CD4-positive, CD25-positive, alpha-beta regulatory T cell (primary cell): ENCODE results near the gene HACD3. TPM values are rescaled to one million over a fixed set of nuclear protein-coding genes. Genes with fewer than 3 reads are reported as not detected.

Source experiments
- ATAC-seq, 2 donors: fragments of 150-1000 bp; cut with Tn5 transposase; one replicate each; pipeline ENCODE4 v1.10.0; 2021; ENCODE audit warnings: low read depth in 2 of 2, moderate number of reproducible peaks in 2 of 2, moderate library complexity in 1 of 2
- DNase-seq, 3 donors: peaks; one replicate each; pipeline versions ENCODE4 v3.0.0 to v3.0.0-alpha.2; 2012 to 2022; ENCODE audit warnings: mixed read lengths in 1 of 3
- H3K27ac ChIP-seq: one replicate; pipeline ENCODE4 v1.7.0; 2013; ENCODE audit warnings: mild to moderate bottlenecking, low read length; ENCODE audit not compliant: insufficient read depth, poor library complexity, severe bottlenecking
- H3K27me3 ChIP-seq: one replicate; pipeline ENCODE4 v1.7.0; 2013; ENCODE audit warnings: low read length; ENCODE audit not compliant: control insufficient read depth, insufficient read depth
- H3K36me3 ChIP-seq: one replicate; pipeline ENCODE4 v1.7.0; 2013; ENCODE audit warnings: mild to moderate bottlenecking, low read length, moderate library complexity; ENCODE audit not compliant: control insufficient read depth, insufficient read depth
- H3K4me1 ChIP-seq: 2 replicates; pipeline ENCODE4 v1.7.0; 2013; ENCODE audit warnings: mild to moderate bottlenecking, low read length; ENCODE audit not compliant: insufficient read depth, control insufficient read depth, poor library complexity, severe bottlenecking
- H3K4me3 ChIP-seq: one replicate; pipeline ENCODE4 v1.7.0; 2013; ENCODE audit warnings: low read depth, mild to moderate bottlenecking, low read length, moderate library complexity
- H3K9me3 ChIP-seq, 2 experiments: 1 replicate in 1 of 2; 2 replicates in 1 of 2; pipeline ENCODE4 v1.7.0; 2013; ENCODE audit warnings: low read length in 2 of 2, mild to moderate bottlenecking in 1 of 2, moderate library complexity in 1 of 2; ENCODE audit not compliant: control insufficient read depth in 2 of 2
- H3K27ac Mint-ChIP-seq, 3 donors: one replicate each; pipeline ENCODE4 v1.8.0; 2020 to 2022; ENCODE audit warnings: mild to moderate bottlenecking in 3 of 3, mixed read lengths in 3 of 3, moderate library complexity in 2 of 3
- H3K27me3 Mint-ChIP-seq: one replicate; pipeline ENCODE4 v1.8.0; 2022; ENCODE audit warnings: mild to moderate bottlenecking, mixed read lengths
- H3K36me3 Mint-ChIP-seq: one replicate; pipeline ENCODE4 v1.8.0; 2020; ENCODE audit warnings: mixed read lengths
- H3K4me1 Mint-ChIP-seq, 4 donors: one replicate each; pipeline ENCODE4 v1.8.0; 2020 to 2022; ENCODE audit warnings: mixed read lengths in 4 of 4, mild to moderate bottlenecking in 1 of 4
- H3K4me3 Mint-ChIP-seq, 4 donors: one replicate each; pipeline ENCODE4 v1.8.0; 2020 to 2022; ENCODE audit warnings: mild to moderate bottlenecking in 4 of 4, mixed read lengths in 4 of 4, moderate library complexity in 3 of 4
- H3K9me3 Mint-ChIP-seq, 7 donors: one replicate each; pipeline ENCODE4 v1.8.0; 2020 to 2022; ENCODE audit warnings: mixed read lengths in 7 of 7, mild to moderate bottlenecking in 3 of 7, moderate library complexity in 2 of 7
- polyA plus RNA-seq, 4 donors: library from polyadenylated mRNA; unstranded; fragments of 300-500 nt; fragmentation: Illumina TruSeq; gene quantifications; one replicate each; pipeline ENCODE4 v1.2.3, GENCODE V29; 2021
- total RNA-seq: library from RNA; stranded (reverse); gene quantifications from one replicate; pipeline ENCODE4 v1.2.3, GENCODE V29; 2022

The HACD3 gene
- total and polyA plus RNA-seq, 5 donors from 2014 or later, result 16.5 to 43.8 (median 36.0) TPM

DNA sequence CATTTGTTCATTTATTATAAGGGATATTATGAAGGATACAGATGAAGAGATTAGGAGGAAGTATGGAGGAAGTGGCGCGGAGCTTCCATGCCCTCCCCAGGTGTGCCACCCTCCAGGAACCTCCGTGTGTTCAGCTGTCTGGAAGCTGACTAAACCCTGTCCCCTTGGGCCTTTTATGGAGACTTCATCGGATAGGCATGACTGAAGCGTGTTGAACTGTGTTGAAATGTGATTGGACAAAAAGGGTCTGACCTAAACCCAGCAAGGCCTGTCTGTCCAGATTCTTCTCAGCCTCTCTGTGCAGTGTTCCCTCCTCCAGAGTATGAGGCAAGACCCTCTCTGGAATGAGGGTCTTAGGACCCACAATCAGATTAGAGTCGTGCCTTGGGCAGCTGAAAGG lies 31.7 kb downstream of the HACD3 start:
- H3K4me1 Mint-ChIP-seq, result peaks cover 0 to 1% (median 0%) of the 10 kb centered on the region in 4 donors
- Histone ChIP-seq H3K4me3 (no peak overlapping the region), H3K9me3 (no peaks in the 10 kb centered on the region), H3K27me3 (no peaks in the 10 kb centered on the region), H3K36me3 (peaks cover 44% of the 10 kb centered on the region), H3K27ac (no peak overlapping the region), H3K4me1 (no peaks in the 10 kb centered on the region)
- H3K27me3 Mint-ChIP-seq, result no peaks in the 10 kb centered on the region
- peaks cover 0 to 4% (median 0%) of the 10 kb centered on the region in 7 donors for H3K9me3 Mint-ChIP-seq
- peaks cover 59% of the 10 kb centered on the region for H3K36me3 Mint-ChIP-seq
- no peak overlapping the region for H3K27ac Mint-ChIP-seq
- no peak overlapping the region for H3K4me3 Mint-ChIP-seq
- DNase-seq (no peak), ATAC-seq (no peak)

DNA sequence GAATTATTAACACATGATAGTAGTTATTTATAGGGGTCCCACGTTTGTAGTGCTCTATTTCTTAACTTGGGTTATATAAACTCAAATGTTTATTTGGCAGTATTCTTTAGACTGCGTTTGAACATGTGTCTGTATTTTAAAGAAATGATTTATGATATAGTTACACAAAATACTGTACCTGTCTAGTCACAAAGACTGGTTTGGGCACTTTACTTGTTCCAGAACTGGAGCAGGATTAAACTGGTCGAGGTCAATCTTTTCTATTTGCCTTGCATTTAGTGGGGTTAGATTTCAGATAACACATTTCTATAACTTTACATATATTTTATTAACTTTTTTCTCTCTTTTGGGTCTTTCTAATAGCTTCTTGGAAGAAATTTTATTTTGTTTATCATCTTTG lies 39.5 kb downstream of the HACD3 start:
- no peaks in the 10 kb centered on the region for H3K27me3 ChIP-seq
- no peak overlapping the region for H3K4me3 ChIP-seq
- H3K9me3 Mint-ChIP-seq, result peaks cover 0 to 1% (median 0%) of the 10 kb centered on the region in 7 donors
- no peaks in the 10 kb centered on the region for H3K27me3 Mint-ChIP-seq
- no peak overlapping the region for H3K4me3 Mint-ChIP-seq
- H3K36me3 ChIP-seq, result peaks cover 45% of the 10 kb centered on the region
- H3K9me3 ChIP-seq, result no peaks in the 10 kb centered on the region
- H3K4me1 Mint-ChIP-seq, result no peaks in the 10 kb centered on the region
- H3K4me1 ChIP-seq, result no peaks in the 10 kb centered on the region
- ATAC-seq, result no peak
- no peak overlapping the region for H3K27ac ChIP-seq
- H3K27ac Mint-ChIP-seq, result peak overlapping the region in 1 of 3 donors; percentile 1
- no peak for DNase-seq
- H3K36me3 Mint-ChIP-seq, result peaks cover 27% of the 10 kb centered on the region

DNA sequence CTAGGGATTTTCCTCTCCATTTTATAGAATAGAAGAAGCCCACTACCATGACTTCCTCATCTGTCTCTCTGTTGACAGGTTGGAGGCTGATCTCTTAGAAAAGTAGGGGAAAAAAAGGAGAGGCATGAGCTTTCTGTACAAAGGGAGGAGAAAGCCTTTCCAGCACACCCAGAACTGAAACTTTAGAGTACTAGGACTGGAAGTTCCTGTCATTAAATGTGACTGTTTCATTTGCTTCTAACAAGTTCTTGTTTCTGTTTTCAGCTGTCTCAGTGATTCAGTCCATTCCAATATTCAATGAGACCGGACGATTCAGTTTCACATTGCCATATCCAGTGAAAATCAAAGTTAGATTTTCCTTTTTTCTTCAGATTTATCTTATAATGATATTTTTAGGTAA lies 41.7 kb downstream of the HACD3 start:
- H3K9me3 Mint-ChIP-seq, result no peaks in the 10 kb centered on the region
- no peak overlapping the region for H3K4me3 ChIP-seq
- H3K27ac ChIP-seq, result no peak overlapping the region
- peaks cover 20% of the 10 kb centered on the region for H3K36me3 Mint-ChIP-seq
- ATAC-seq (no peak), DNase-seq (no peak)
- peaks cover 0 to 2% (median 0%) of the 10 kb centered on the region in 4 donors for H3K4me1 Mint-ChIP-seq
- no peaks in the 10 kb centered on the region for H3K9me3 ChIP-seq
- H3K4me3 Mint-ChIP-seq, result no peak overlapping the region
- no peaks in the 10 kb centered on the region for H3K27me3 Mint-ChIP-seq
- H3K36me3 ChIP-seq, result peaks cover 46% of the 10 kb centered on the region
- no peaks in the 10 kb centered on the region for H3K4me1 ChIP-seq
- peak overlapping the region in 1 of 3 donors; percentile 7 for H3K27ac Mint-ChIP-seq
- H3K27me3 ChIP-seq, result no peaks in the 10 kb centered on the region

DNA sequence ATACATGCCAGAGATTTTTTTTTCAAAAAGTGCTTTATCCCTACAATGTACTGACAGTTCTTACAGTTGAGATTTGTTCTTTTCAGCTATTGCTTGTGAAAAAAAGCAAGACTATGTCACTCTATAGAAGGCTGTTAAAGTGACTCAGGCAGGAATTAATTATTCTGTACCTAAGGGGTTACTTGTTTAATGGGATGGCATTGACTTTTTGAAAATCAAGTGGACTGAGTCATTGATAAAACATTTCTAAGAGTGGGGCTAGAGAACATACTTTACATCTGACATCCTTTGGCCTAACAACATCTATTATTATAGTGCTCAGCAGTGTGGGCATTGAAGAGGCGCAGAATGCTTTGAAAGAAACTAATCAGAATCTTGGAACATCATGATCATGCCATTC lies 46.4 kb downstream of the HACD3 start:
- peaks cover 0 to 2% (median 2%) of the 10 kb centered on the region in 4 donors for H3K4me1 Mint-ChIP-seq
- Histone ChIP-seq H3K27me3 (no peaks in the 10 kb centered on the region), H3K27ac (no peak overlapping the region), H3K9me3 (no peaks in the 10 kb centered on the region), H3K4me3 (no peak overlapping the region), H3K4me1 (no peaks in the 10 kb centered on the region), H3K36me3 (peaks cover 68% of the 10 kb centered on the region)
- DNase-seq, result no peak
- peak overlapping the region in 1 of 3 donors; percentile 53 for H3K27ac Mint-ChIP-seq
- ATAC-seq, result no peak
- no peaks in the 10 kb centered on the region for H3K9me3 Mint-ChIP-seq
- H3K4me3 Mint-ChIP-seq, result no peak overlapping the region
- H3K27me3 Mint-ChIP-seq, result no peaks in the 10 kb centered on the region
- H3K36me3 Mint-ChIP-seq, result peaks cover 18% of the 10 kb centered on the region

DNA sequence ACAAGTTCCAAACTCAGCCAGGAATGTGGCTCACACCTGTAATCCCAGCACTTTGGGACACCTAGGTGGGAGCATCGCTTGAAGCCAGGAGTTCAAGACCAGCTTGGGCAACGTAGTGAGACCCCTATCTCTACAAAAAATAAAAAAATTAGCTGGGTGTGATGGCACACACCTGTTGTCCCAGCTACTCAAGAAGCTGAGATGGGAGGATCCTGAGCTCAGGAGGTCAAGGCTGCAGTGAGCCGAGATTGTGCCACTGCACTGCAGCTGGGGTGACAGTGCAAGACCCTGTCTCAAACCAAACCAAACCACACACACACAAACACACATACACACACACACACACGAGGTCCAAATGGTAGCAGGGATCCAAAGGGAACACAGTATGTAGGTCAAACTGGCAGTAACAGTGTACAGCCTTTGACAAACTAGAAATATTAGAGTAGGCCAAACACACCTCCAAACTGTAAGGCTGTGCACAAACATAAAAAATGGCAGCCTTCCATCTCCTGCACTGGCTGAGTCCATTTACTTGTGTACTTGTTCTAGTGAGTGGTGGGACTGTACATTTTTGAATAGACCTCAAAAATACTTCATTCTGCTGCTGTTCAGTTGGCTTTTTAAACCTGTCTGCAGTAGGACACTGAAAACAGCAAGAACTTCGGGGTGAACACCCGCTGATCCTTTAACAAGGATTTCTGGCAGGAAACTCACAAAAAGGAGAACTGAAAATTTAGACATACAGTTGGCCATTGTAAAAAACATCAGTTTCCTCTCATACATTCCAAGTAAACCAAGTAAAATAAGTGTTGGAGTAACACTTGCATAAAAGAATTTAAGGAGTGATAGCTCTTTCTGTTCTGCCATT lies 47.1 kb downstream of the HACD3 start:
- Histone ChIP-seq H3K9me3 (no peaks in the 10 kb centered on the region), H3K27ac (no peak overlapping the region), H3K27me3 (no peaks in the 10 kb centered on the region), H3K4me3 (no peak overlapping the region), H3K4me1 (no peaks in the 10 kb centered on the region), H3K36me3 (peaks cover 67% of the 10 kb centered on the region)
- Mint-ChIP-seq H3K9me3 (no peaks in the 10 kb centered on the region), H3K4me3 (no peak overlapping the region), H3K27ac (peak overlapping the region in 2 of 3 donors; percentile 69 to 81), H3K4me1 (peaks cover 5 to 8% (median 7%) of the 10 kb centered on the region in 4 donors), H3K27me3 (no peaks in the 10 kb centered on the region), H3K36me3 (peaks cover 25% of the 10 kb centered on the region)
- ATAC-seq, result no peak
- DNase-seq, result no peak

DNA sequence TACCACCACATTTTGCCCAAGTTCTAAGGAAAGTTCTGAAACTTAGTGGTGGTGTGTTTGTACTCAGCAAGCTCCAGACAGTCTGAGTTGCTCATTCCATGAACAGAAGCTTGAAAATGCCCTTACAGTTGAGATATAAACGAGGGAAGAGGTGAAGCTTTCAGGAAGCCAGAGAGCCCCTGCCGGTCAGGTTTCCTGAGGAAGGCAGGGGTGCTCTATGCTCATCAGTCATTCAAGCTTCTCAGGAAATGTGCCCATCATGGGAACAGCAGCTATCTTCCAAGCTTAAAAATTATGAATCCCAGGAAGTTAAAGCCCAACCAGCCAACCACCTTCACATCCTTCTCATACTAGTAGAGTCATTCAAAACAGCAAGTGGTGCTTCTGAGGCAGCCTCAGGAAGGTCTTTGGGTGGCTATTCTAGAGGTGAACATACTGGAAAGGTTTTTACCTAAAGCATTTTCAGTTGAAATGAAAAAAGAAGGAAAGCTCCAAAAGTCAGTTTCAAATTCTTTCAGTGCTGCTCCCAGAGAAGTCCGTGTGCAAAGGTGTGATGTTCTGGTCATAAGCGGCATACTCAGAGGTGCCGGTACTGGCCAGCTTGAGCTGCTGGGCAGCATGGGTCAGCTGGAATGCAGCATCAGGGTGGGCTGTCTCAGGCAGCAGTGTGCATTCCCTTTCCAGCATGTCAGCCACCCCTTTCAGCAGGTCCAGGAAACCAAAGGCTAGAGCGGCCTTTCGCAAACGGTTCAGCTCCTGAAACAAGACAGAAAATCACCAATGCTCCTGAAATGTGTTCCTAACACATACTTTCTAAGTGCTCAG lies 48.9 kb downstream of the HACD3 start:
- Histone ChIP-seq H3K4me1 (peaks cover 11% of the 10 kb centered on the region), H3K9me3 (no peaks in the 10 kb centered on the region), H3K27me3 (no peaks in the 10 kb centered on the region), H3K36me3 (peaks cover 68% of the 10 kb centered on the region), H3K27ac (no peak overlapping the region), H3K4me3 (no peak overlapping the region)
- Mint-ChIP-seq H3K9me3 (no peaks in the 10 kb centered on the region), H3K36me3 (peaks cover 37% of the 10 kb centered on the region), H3K4me1 (peaks cover 17 to 26% (median 22%) of the 10 kb centered on the region in 4 donors), H3K4me3 (no peak overlapping the region), H3K27me3 (no peaks in the 10 kb centered on the region), H3K27ac (peak overlapping the region in 1 of 3 donors; percentile 46)
- no peak for DNase-seq
- ATAC-seq, result no peak

DNA sequence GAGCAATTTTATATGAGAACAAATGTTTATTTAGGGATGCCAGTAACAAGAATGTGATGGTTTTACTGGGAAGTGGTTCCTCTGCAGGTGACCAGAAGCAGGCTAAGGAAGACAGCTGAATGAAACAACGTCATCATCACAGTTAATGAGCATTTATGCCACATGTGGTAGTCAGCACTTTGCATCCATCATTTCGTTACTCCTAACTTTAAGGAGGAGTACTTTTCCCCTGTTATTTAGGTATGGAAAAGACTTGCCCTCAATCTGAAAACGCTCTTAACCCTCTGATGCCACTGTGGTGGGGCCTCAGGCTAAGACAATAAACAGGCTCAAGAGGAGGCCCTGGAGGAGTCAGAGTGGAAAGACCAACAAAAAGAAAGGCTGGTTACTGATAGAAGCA lies 49.5 kb downstream of the HACD3 start:
- DNase-seq, result no peak
- Histone ChIP-seq H3K27me3 (no peaks in the 10 kb centered on the region), H3K27ac (peak overlapping the region; percentile 19), H3K9me3 (no peaks in the 10 kb centered on the region), H3K36me3 (peaks cover 63% of the 10 kb centered on the region), H3K4me3 (no peak overlapping the region), H3K4me1 (peaks cover 18% of the 10 kb centered on the region)
- H3K36me3 Mint-ChIP-seq, result peaks cover 37% of the 10 kb centered on the region
- no peak for ATAC-seq
- no peak overlapping the region for H3K4me3 Mint-ChIP-seq
- H3K27ac Mint-ChIP-seq, result peak overlapping the region in 1 of 3 donors; percentile 47
- no peaks in the 10 kb centered on the region for H3K9me3 Mint-ChIP-seq
- peaks cover 18 to 32% (median 28%) of the 10 kb centered on the region in 4 donors for H3K4me1 Mint-ChIP-seq
- no peaks in the 10 kb centered on the region for H3K27me3 Mint-ChIP-seq
